CD4-positive, alpha-beta memory T cell (primary cell): ENCODE data around the gene ADNP. TPM values are rescaled to one million over a fixed set of nuclear protein-coding genes. Genes with fewer than 3 reads are reported as not detected.

Experiments used
- CTCF ChIA-PET: fragments of 350-600 bp; sonication (Branson Sonifier 250); formaldehyde crosslinking; loops from one replicate; lab custom pipeline; 2021; ENCODE audit warnings: inconsistent platforms; ENCODE audit not compliant: partially characterized antibody; lab: Charles Lee
- POLR2A ChIA-PET: fragments of 350-600 bp; sonication (Branson Sonifier 250); formaldehyde crosslinking; loops from one replicate; lab custom pipeline; 2021; ENCODE audit not compliant: partially characterized antibody; lab: Charles Lee
- DNase-seq, 5 donors: peaks; one replicate each; pipeline versions ENCODE4 v3.0.0 to v3.0.0-alpha.2; 2020 to 2022; ENCODE audit warnings: mixed read lengths in 1 of 5
- H3K27ac ChIP-seq: one replicate; pipeline ENCODE4 v1.7.0; 2013; ENCODE audit warnings: low read depth, low read length
- H3K27me3 ChIP-seq: 2 replicates; pipeline ENCODE4 v1.7.0; 2013; ENCODE audit warnings: mild to moderate bottlenecking, low read length, moderate library complexity; ENCODE audit not compliant: insufficient read depth
- H3K36me3 ChIP-seq: 2 replicates; pipeline ENCODE4 v1.7.0; 2013; ENCODE audit warnings: mild to moderate bottlenecking, low read length, moderate library complexity; ENCODE audit not compliant: insufficient read depth
- H3K4me1 ChIP-seq: 2 replicates; pipeline ENCODE4 v1.7.0; 2013; ENCODE audit warnings: mild to moderate bottlenecking, low read length, moderate library complexity; ENCODE audit not compliant: insufficient read depth
- H3K4me3 ChIP-seq, 2 donors: one replicate each; pipeline ENCODE4 v1.7.0; 2013; ENCODE audit warnings: low read length in 2 of 2, mild to moderate bottlenecking in 1 of 2
- H3K9me3 ChIP-seq, 2 donors: one replicate each; pipeline ENCODE4 v1.7.0; 2013; ENCODE audit warnings: low read length in 2 of 2, control low read depth in 1 of 2; ENCODE audit not compliant: control insufficient read depth in 1 of 2
- H3K27ac Mint-ChIP-seq, 7 donors: one replicate each; pipeline ENCODE4 v1.8.0; 2020 to 2021; ENCODE audit warnings: mixed read lengths in 7 of 7, mild to moderate bottlenecking in 6 of 7, inconsistent platforms in 3 of 7, moderate library complexity in 3 of 7
- H3K27me3 Mint-ChIP-seq, 2 donors: one replicate each; pipeline ENCODE4 v1.8.0; 2020 to 2021; ENCODE audit warnings: mixed read lengths in 2 of 2
- H3K36me3 Mint-ChIP-seq, 2 donors: one replicate each; pipeline ENCODE4 v1.8.0; 2020 to 2021; ENCODE audit warnings: mixed read lengths in 2 of 2, inconsistent platforms in 1 of 2, mild to moderate bottlenecking in 1 of 2
- H3K4me1 Mint-ChIP-seq, 4 donors: one replicate each; pipeline ENCODE4 v1.8.0; 2020 to 2021; ENCODE audit warnings: mixed read lengths in 4 of 4, mild to moderate bottlenecking in 1 of 4
- H3K4me3 Mint-ChIP-seq, 8 donors: one replicate each; pipeline ENCODE4 v1.8.0; 2020 to 2021; ENCODE audit warnings: mixed read lengths in 8 of 8, mild to moderate bottlenecking in 7 of 8, moderate library complexity in 6 of 8, inconsistent platforms in 3 of 8
- H3K9me3 Mint-ChIP-seq, 8 donors: one replicate each; pipeline ENCODE4 v1.8.0; 2020 to 2021; ENCODE audit warnings: mixed read lengths in 8 of 8, mild to moderate bottlenecking in 5 of 8, inconsistent platforms in 3 of 8, moderate library complexity in 1 of 8
- intact Hi-C: fragments of 100-400 bp; cut with micrococcal nuclease; formaldehyde crosslinking; loops from one replicate; pipeline ENCODE4 v1.15.1; 2023
- polyA plus RNA-seq, 2 donors: library from polyadenylated mRNA; unstranded; fragments of 300-500 nt; fragmentation: Illumina TruSeq; gene quantifications; one replicate each; pipeline ENCODE4 v1.2.3, GENCODE V29; 2021
- total RNA-seq, 2 experiments: library from RNA; stranded (reverse); gene quantifications; one replicate each; pipeline ENCODE4 v1.2.3, GENCODE V29; 2021

ADNP gene
- total and polyA plus RNA-seq, 4 experiments from 2014 or later, result 1.9 to 65.6 (median 38.2) TPM

DNA sequence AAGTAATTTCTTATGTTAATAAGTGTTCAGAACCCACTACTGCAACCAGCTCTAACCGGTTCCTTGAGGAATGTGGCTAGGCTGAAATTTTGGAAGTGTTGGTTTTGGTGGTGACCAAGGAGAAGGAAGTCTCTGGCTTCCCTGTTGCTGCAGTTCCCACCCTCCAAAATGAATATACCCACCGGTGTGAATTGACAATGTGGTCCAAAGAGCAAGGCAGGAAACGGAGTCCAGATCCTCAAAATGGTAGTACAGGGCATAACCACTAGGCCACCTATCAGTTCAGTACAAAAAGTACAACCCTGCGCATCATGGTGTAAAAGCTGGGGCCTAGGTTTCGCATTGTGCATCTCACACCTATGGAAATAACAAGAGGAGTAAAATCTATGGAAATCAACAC is 2.8 kb downstream of the ADNP start:
- no peak for DNase-seq
- Histone ChIP-seq H3K27me3 (no peaks in the 10 kb centered on the region), H3K9me3 (no peaks in the 10 kb centered on the region), H3K27ac (no peak overlapping the region), H3K36me3 (peaks cover 16% of the 10 kb centered on the region), H3K4me1 (peaks cover 74% of the 10 kb centered on the region), H3K4me3 (peak overlapping the region in 1 of 2 donors; percentile 32)
- H3K4me1 Mint-ChIP-seq, result peaks cover 41 to 71% (median 57%) of the 10 kb centered on the region in 4 donors
- peak overlapping the region; percentile 34 to 96 (median 88) for H3K4me3 Mint-ChIP-seq
- intact Hi-C loops, result no loop called here
- ChIA-PET POLR2A (interaction anchor here (0.9 to 5.6 kb wide), 5 partner anchors 13 to 138 kb away, joined by 4 to 153 read pairs (median 33); partner anchors contain the start of genes BCAS4, DPM1 and MOCS3), CTCF (interaction anchor here (0.7 to 17.7 kb wide), 16 partner anchors 8 to 137 kb away, joined by 3 to 298 read pairs (median 6); partner anchors contain the start of genes BCAS4, DPM1 and MOCS3)
- no peaks in the 10 kb centered on the region for H3K9me3 Mint-ChIP-seq
- H3K27ac Mint-ChIP-seq, result peak overlapping the region; percentile 61 to 100 (median 92)
- H3K36me3 Mint-ChIP-seq, result peaks cover 18 to 48% of the 10 kb centered on the region in 2 donors
- no peaks in the 10 kb centered on the region for H3K27me3 Mint-ChIP-seq

DNA sequence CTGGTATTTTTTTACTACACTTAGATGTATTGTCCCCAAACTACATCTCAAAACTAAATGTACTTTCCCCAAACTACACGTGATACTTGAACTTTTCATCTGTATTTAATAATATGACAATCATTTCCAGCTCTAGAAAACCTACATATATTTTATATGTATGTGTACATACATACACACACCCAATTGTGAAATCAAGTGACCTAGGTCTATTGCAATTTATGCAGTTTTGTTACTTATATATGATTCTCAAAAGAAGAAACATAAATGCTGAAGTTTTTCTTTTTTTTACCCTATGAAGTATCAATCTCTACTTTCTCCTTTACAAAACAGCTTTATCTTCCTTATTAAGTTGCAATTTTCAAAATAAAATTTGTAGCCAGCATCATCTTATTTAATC is 4.7 kb downstream of the ADNP start:
- POLR2A ChIA-PET, result interaction anchor here (0.9 to 1.9 kb wide), 5 partner anchors 10 to 132 kb away, joined by 3 to 5 read pairs (median 4); partner anchors contain the start of genes BCAS4, DPM1 and MOCS3
- peaks cover 84% of the 10 kb centered on the region for H3K4me1 ChIP-seq
- CTCF ChIA-PET, result interaction anchor here (1.3 to 17.7 kb wide), 5 partner anchors 10 to 135 kb away, joined by 3 to 298 read pairs (median 4); partner anchors contain the start of gene BCAS4

DNA sequence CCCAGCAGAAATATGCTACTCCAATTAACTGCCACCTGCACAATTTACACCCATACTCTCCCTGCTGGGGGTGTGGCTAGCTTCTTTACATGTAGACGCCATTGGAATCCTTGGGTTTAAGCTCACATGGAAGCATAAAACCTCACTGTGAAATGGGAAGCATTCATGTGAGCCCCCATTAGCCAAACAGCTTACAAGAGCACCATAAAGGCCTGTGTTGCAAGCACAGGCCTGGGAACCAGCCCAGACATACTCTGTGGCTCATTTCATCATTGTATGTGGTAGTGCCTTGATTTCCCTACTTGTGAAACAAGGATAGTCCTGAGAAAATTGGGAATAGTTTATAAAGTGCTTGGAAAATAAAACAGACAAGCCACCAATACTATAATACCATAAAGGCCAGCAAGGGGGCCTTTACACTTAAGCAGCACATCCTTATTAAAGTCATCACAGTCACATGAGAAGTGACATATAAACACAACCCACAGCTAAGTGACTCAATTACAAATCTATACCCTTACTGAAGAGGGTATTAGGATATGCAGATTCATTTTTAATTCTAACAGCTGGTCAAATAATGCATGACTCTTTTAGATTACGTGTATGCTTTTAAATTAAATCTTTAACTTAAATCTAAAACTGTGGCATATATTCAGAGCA is 6.8 kb downstream of the ADNP start:
- intact Hi-C loops, result no loop called here
- Mint-ChIP-seq H3K27ac (peak overlapping the region in 4 of 7 donors; percentile 11 to 75 (median 58)), H3K36me3 (peaks cover 21 to 48% of the 10 kb centered on the region in 2 donors)

More for the DNA sequence above, 4.7 kb downstream of the ADNP start:
- no peak for DNase-seq
- Mint-ChIP-seq H3K27me3 (no peaks in the 10 kb centered on the region), H3K4me3 (peak overlapping the region in 2 of 8 donors; percentile 25 to 27), H3K27ac (peak overlapping the region in 3 of 7 donors; percentile 14 to 100 (median 51)), H3K9me3 (no peaks in the 10 kb centered on the region), H3K36me3 (peaks cover 18 to 50% of the 10 kb centered on the region in 2 donors), H3K4me1 (peaks cover 49 to 81% (median 63%) of the 10 kb centered on the region in 4 donors)
- Histone ChIP-seq H3K27me3 (no peaks in the 10 kb centered on the region), H3K36me3 (peaks cover 16% of the 10 kb centered on the region), H3K4me3 (no peak overlapping the region), H3K27ac (no peak overlapping the region), H3K9me3 (no peaks in the 10 kb centered on the region)
- intact Hi-C loops, result no loop called here

DNA sequence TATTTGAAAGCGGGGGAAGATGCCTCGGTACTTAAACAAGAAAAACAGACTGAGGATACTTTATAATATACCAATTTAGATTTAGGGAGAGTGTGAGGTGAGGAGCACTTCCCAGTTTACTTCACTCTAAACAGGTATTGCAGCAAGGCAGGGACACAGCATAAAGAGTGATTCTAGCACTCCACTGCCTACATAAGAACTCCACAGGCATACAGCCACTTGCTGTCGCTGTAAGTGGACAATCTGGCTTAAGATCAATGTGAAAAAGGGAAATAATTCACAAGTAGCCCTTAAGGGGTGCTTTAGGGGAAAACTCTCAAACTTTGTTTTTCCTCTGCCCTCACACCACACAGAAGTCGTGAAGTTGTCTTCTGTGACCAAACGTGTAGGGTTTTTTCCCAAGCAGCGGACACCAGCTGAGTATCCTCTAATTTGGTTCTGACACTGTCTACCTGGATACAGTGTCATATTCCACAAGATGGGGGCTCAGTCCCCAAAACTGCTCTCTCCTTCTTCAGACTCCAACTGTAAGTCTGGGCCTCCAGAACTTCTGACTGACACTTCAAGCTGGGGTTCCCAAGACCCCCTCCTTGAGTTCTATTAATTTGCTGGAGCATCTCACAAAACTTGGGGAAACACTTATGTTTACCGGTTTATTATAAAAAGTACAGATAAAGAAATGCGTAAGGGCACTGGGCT is 9.3 kb downstream of the ADNP start:
- CTCF ChIA-PET, result interaction anchor here (0.7 to 17.7 kb wide), 5 partner anchors 8 to 130 kb away, joined by 3 to 298 read pairs (median 4); partner anchors contain the start of genes BCAS4, DPM1 and MOCS3
- peaks cover 89% of the 10 kb centered on the region for H3K4me1 ChIP-seq

More for the DNA sequence above, 6.8 kb downstream of the ADNP start:
- no peaks in the 10 kb centered on the region for H3K27me3 Mint-ChIP-seq
- Histone ChIP-seq H3K9me3 (no peaks in the 10 kb centered on the region), H3K36me3 (peaks cover 16% of the 10 kb centered on the region), H3K4me3 (no peak overlapping the region), H3K27me3 (no peaks in the 10 kb centered on the region), H3K27ac (no peak overlapping the region), H3K4me1 (peaks cover 93% of the 10 kb centered on the region)
- H3K4me1 Mint-ChIP-seq, result peaks cover 58 to 93% (median 75%) of the 10 kb centered on the region in 4 donors
- no peaks in the 10 kb centered on the region for H3K9me3 Mint-ChIP-seq
- DNase-seq, result no peak
- CTCF ChIA-PET, result interaction anchor here (0.9 to 17.7 kb wide), 4 partner anchors 9 to 133 kb away, joined by 3 to 298 read pairs (median 3); partner anchors contain the start of gene BCAS4
- POLR2A ChIA-PET, result interaction anchor here (1.2 to 1.9 kb wide), 2 partner anchors 7 to 130 kb away, joined by 3 to 5 read pairs; partner anchors contain the start of gene BCAS4
- H3K4me3 Mint-ChIP-seq, result peak overlapping the region in 1 of 8 donors; percentile 28

DNA sequence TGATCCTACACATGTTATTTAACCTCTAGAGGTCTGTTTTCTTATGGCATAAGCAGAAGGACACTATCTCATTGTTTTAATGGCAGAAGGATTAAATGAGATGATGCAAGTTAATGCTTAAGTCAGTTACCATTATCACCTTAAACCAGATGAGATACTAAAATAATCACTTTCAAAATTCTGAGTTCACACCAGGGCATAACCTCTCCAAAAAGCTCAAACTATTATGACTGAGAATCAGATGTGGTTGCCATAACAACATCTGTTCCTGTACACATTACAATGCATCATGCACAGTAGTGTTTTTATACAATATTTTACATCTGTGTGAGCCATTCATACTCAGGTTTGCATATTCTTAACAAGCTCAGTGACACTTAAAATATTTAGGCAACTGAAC is 10.2 kb downstream of the ADNP start:
- Mint-ChIP-seq H3K4me3 (peak overlapping the region in 1 of 8 donors; percentile 36), H3K27me3 (no peaks in the 10 kb centered on the region), H3K36me3 (peaks cover 7 to 36% of the 10 kb centered on the region in 2 donors), H3K9me3 (no peaks in the 10 kb centered on the region), H3K4me1 (peaks cover 66 to 93% (median 80%) of the 10 kb centered on the region in 4 donors), H3K27ac (peak overlapping the region; percentile 10 to 83 (median 46))
- Histone ChIP-seq H3K9me3 (no peaks in the 10 kb centered on the region), H3K36me3 (peaks cover 6% of the 10 kb centered on the region), H3K27ac (no peak overlapping the region), H3K4me3 (no peak overlapping the region), H3K4me1 (peaks cover 90% of the 10 kb centered on the region), H3K27me3 (no peaks in the 10 kb centered on the region)
- peak in 3 of 5 donors; percentile 9 to 29 (median 28) for DNase-seq
- ChIA-PET POLR2A (interaction anchor here (0.6 to 5.4 kb wide), 2 partner anchors 9 to 17 kb away, joined by 3 to 30 read pairs; partner anchors contain the start of gene ADNP), CTCF (interaction anchor here (0.6 to 17.7 kb wide), 5 partner anchors 8 to 214 kb away, joined by 3 to 298 read pairs (median 4); partner anchors contain the start of gene BCAS4)
- intact Hi-C loops, result no loop called here

More for the DNA sequence above, 9.3 kb downstream of the ADNP start:
- peak overlapping the region; percentile 15 to 77 (median 47) for H3K27ac Mint-ChIP-seq
- H3K4me3 Mint-ChIP-seq, result peak overlapping the region in 1 of 8 donors; percentile 15
- POLR2A ChIA-PET, result interaction anchor here (5.4 kb wide), 1 partner anchor 8 kb away, joined by 30 read pairs; the partner anchor contains the start of gene ADNP
- Histone ChIP-seq H3K27ac (peak overlapping the region; percentile 6), H3K36me3 (peaks cover 6% of the 10 kb centered on the region), H3K4me3 (no peak overlapping the region), H3K27me3 (no peaks in the 10 kb centered on the region), H3K9me3 (no peaks in the 10 kb centered on the region)
- H3K27me3 Mint-ChIP-seq, result no peaks in the 10 kb centered on the region
- H3K9me3 Mint-ChIP-seq, result no peaks in the 10 kb centered on the region
- intact Hi-C loops, result no loop called here
- no peak for DNase-seq
- peaks cover 64 to 93% (median 76%) of the 10 kb centered on the region in 4 donors for H3K4me1 Mint-ChIP-seq
- peaks cover 7 to 39% of the 10 kb centered on the region in 2 donors for H3K36me3 Mint-ChIP-seq

DNA sequence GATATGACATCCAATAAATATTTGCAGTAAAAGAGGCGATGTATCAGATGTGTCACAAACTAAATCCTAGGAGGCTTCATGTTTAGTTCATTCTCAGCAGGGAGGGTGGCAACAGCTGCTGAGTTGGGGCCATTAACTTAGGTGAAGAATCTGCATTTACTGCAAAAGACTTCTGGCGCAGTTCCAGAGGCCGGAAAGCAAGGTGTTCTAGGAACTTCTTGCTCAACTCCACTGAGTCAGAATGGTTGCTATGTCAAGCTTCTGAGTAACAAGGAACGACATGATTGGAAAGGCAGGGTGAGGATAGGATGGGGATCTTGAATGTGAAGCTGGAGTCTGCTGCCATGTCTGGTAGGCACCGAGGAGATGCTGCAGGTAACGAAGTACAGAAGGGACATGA is 11.7 kb downstream of the ADNP start:
- H3K4me3 Mint-ChIP-seq, result peak overlapping the region in 5 of 8 donors; percentile 6 to 58 (median 29)
- H3K9me3 Mint-ChIP-seq, result no peaks in the 10 kb centered on the region
- POLR2A ChIA-PET, result interaction anchor here (5.4 kb wide), 1 partner anchor 11 kb away, joined by 30 read pairs; the partner anchor contains the start of gene ADNP

More for the DNA sequence above, 11.7 kb downstream of the ADNP start:
- no peaks in the 10 kb centered on the region for H3K27me3 ChIP-seq
- intact Hi-C loops, result no loop called here
- H3K4me1 ChIP-seq, result peaks cover 89% of the 10 kb centered on the region
- no peak overlapping the region for H3K4me3 ChIP-seq
- Mint-ChIP-seq H3K4me1 (peaks cover 61 to 93% (median 77%) of the 10 kb centered on the region in 4 donors), H3K27ac (peak overlapping the region in 5 of 7 donors; percentile 49 to 83 (median 63)), H3K27me3 (no peaks in the 10 kb centered on the region), H3K36me3 (peaks cover 7 to 27% of the 10 kb centered on the region in 2 donors)
- peaks cover 6% of the 10 kb centered on the region for H3K36me3 ChIP-seq
- DNase-seq, result no peak
- H3K9me3 ChIP-seq, result no peaks in the 10 kb centered on the region
- CTCF ChIA-PET, result interaction anchor here (1.1 to 17.7 kb wide), 5 partner anchors 10 to 128 kb away, joined by 3 to 298 read pairs (median 4); partner anchors contain the start of gene BCAS4
- H3K27ac ChIP-seq, result no peak overlapping the region
